ENCODE results near the gene LRRC4. TPM values are rescaled to one million over a fixed set of nuclear protein-coding genes. Genes with fewer than 3 reads are reported as not detected.

The LRRC4 gene
- total RNA-seq, 2 donors from 2014 or later = 0.17 to 1.9 TPM

DNA sequence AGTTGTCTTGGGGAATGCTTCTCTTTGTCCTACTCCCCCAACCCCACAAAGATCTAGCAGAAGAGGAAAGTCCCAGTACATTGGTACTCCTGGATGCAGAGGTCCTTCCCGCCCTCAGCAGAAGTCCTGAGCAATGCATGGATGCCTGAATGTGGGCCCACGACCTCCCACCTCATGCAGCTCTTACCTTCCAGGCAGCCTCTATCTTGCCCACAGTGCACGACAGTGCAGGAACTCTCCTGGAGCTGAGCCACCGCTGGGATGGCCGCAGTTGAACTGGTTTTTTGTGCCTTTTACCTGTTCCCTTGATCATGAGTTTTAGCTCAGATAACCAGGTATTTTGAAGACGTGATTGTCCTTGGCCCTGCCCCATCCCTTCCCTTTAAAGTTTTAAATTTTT is 37.9 kb downstream of the LRRC4 start:
- Histone ChIP-seq H3K27ac (no peak overlapping the region), H3K4me3 (no peak overlapping the region), H3K4me1 (no peaks in the 10 kb centered on the region), H3K27me3 (no peaks in the 10 kb centered on the region), H3K9ac (ENCODE audit: low read depth in 2 of 2, low read length in 2 of 2) (no peak overlapping the region), H3K36me3 (no peaks in the 10 kb centered on the region), H3K9me3 (no peaks in the 10 kb centered on the region)
- intact Hi-C loops (cut with DNase I) = no loop called here
- TF ChIP-seq CTCF (IDR thresholded peaks at IDR 0.05) = no peak
- no peak for DNase-seq

DNA sequence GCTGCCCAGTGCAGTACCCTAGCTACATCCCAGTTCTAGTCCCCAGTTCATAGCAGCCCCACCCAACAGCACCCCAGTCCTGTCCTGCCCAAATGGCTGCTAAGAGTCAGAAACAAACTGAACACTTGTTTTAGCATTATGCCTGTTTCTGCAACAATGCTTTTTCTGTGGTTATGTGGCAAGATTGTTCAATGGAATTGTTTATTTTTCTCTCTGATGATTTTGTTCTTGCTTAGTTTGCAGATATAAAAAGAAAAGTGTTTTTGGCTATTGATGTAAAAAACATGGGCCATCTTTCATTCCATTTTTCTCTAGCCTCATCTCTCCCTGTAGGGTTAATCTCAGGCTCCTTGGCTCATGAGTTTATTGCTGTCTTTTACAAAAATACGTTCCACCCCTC is 42.5 kb downstream of the LRRC4 start:
- no peaks in the 10 kb centered on the region for H3K4me1 ChIP-seq
- no peaks in the 10 kb centered on the region for H3K27me3 ChIP-seq
- no peaks in the 10 kb centered on the region for H3K36me3 ChIP-seq
- H3K9ac ChIP-seq (ENCODE audit: low read depth in 2 of 2, low read length in 2 of 2) = no peak overlapping the region
- no peak overlapping the region for H3K4me3 ChIP-seq
- H3K9me3 ChIP-seq = no peaks in the 10 kb centered on the region
- DNase-seq = no peak
- H3K27ac ChIP-seq = no peak overlapping the region
- no peak for TF ChIP-seq CTCF (IDR thresholded peaks at IDR 0.05)
- intact Hi-C loops (cut with DNase I) = no loop called here

- no peak overlapping the region for H3K27ac ChIP-seq
- H3K36me3 ChIP-seq = no peaks in the 10 kb centered on the region
- H3K4me1 ChIP-seq = no peaks in the 10 kb centered on the region
- H3K9ac ChIP-seq (ENCODE audit: low read depth in 2 of 2, low read length in 2 of 2) = no peak overlapping the region
- H3K9me3 ChIP-seq = no peaks in the 10 kb centered on the region
- no peak for DNase-seq
- intact Hi-C loops (cut with DNase I) = no loop called here
- H3K4me3 ChIP-seq = no peak overlapping the region
- no peak for TF ChIP-seq CTCF (IDR thresholded peaks at IDR 0.05)
- H3K27me3 ChIP-seq = no peaks in the 10 kb centered on the region
These were observed 44.4 kb downstream of the LRRC4 start for GRCh38 chr7:127986581-127987521.

GRCh38 chr7:127983804-127984332 is 47.4 kb downstream of the LRRC4 start:
- Histone ChIP-seq H3K9me3 (no peaks in the 10 kb centered on the region), H3K36me3 (no peaks in the 10 kb centered on the region), H3K27me3 (no peaks in the 10 kb centered on the region), H3K9ac (ENCODE audit: low read depth in 2 of 2, low read length in 2 of 2) (no peak overlapping the region), H3K4me3 (no peak overlapping the region), H3K27ac (no peak overlapping the region), H3K4me1 (no peaks in the 10 kb centered on the region)
- DNase-seq = no peak
- intact Hi-C loops (cut with DNase I) = no loop called here
- TF ChIP-seq CTCF (IDR thresholded peaks at IDR 0.05) = no peak

DNA sequence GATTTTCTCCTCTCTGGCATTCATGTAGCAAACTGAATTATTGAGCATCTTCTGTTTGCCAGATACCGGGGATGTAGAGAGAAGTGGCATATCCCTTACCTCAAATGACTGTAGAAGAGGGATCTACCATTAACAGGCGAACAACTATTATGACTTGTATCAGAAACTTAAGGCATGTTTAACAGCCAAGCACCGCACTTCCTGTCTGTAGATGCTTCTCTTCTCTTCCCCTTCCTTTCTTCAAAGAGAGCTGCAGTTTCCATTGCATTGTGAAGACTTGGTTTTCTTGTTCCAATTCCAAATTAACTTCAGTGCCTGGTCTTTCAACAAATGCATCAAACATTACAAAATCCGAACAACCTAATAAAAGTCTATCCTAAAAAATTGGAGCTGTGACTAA is 49.3 kb downstream of the LRRC4 start:
- intact Hi-C loops (cut with DNase I) = no loop called here
- no peak for TF ChIP-seq CTCF (IDR thresholded peaks at IDR 0.05)
- no peak overlapping the region for H3K9ac ChIP-seq (ENCODE audit: low read depth in 2 of 2, low read length in 2 of 2)
- H3K9me3 ChIP-seq = no peaks in the 10 kb centered on the region
- H3K4me3 ChIP-seq = no peak overlapping the region
- no peak overlapping the region for H3K27ac ChIP-seq
- no peaks in the 10 kb centered on the region for H3K36me3 ChIP-seq
- H3K4me1 ChIP-seq = no peaks in the 10 kb centered on the region
- no peak for DNase-seq
- H3K27me3 ChIP-seq = no peaks in the 10 kb centered on the region

Data from colonic mucosa (tissue), 4 donors.